HepG2 (cell line): ENCODE measurements around the gene ALDH18A1. TPM values are rescaled to one million over a fixed set of nuclear protein-coding genes. Genes with fewer than 3 reads are reported as not detected.

ENCODE experiments used
- CBX2 ChIP-seq, 2 experiments: fragments of 200-600 bp in 1 of 2; sonication (generic); formaldehyde crosslinking in 1 of 2; IDR thresholded peaks; 2 replicates each; pipeline versions ENCODE4 v1.7.0 to v1.8.1; 2018 to 2022; ENCODE audit warnings: low read depth in 2 of 2, low read length in 1 of 2, mild to moderate bottlenecking in 1 of 2, missing genetic modification reagents in 1 of 2
- CHD2 ChIP-seq: IDR thresholded peaks from 2 replicates; pipeline ENCODE4 v1.6.1; 2011; ENCODE audit warnings: low read depth, low read length, improper control_type of control experiment
- DNMT1 ChIP-seq: sonication (generic); formaldehyde crosslinking; IDR thresholded peaks from 2 replicates; pipeline ENCODE4 v1.5.1; 2020; ENCODE audit warnings: mild to moderate bottlenecking, missing genetic modification reagents
- DNMT3B ChIP-seq: conservative IDR thresholded peaks from 2 replicates; pipeline ENCODE4 v1.6.1; 2016; ENCODE audit warnings: missing biosample characterization, control low read depth
- POLR2AphosphoS2 ChIP-seq: IDR thresholded peaks from 2 replicates; pipeline ENCODE4 v1.6.1; 2011; ENCODE audit warnings: low read depth, low read length, improper control_type of control experiment
- RAD21 ChIP-seq: fragments of 450-650 bp; formaldehyde crosslinking; IDR thresholded peaks from 2 replicates; pipeline ENCODE4 v1.5.0; 2020; ENCODE audit warnings: mild to moderate bottlenecking
- RBM22 ChIP-seq: fragments of 200-400 bp; formaldehyde crosslinking; optimal IDR thresholded peaks from 2 replicates; pipeline ENCODE3; 2017; ENCODE audit warnings: mild to moderate bottlenecking, low read length, moderate library complexity
- SALL1 ChIP-seq: sonication (generic); formaldehyde crosslinking; IDR thresholded peaks from 2 replicates; pipeline ENCODE4 v1.8.0; 2022; ENCODE audit warnings: mild to moderate bottlenecking, missing genetic modification reagents
- SOX6 ChIP-seq, 2 experiments: fragments of 450-650 bp in 1 of 2; sonication (generic) in 1 of 2; formaldehyde crosslinking in 1 of 2; IDR thresholded peaks; 2 replicates each; pipeline versions ENCODE4 v1.4.0 to v1.6.1; 2017 to 2020; ENCODE audit warnings: antibody characterized with exemption in 1 of 2, mild to moderate bottlenecking in 1 of 2, missing genetic modification reagents in 1 of 2
- STAT5B ChIP-seq: sonication (generic); formaldehyde crosslinking; IDR thresholded peaks from 2 replicates; pipeline ENCODE4 v1.4.0; 2020; ENCODE audit warnings: missing genetic modification reagents
- THAP11 ChIP-seq: IDR thresholded peaks from 2 replicates; pipeline ENCODE4 v1.6.1; 2016; ENCODE audit warnings: missing biosample characterization, missing genetic modification reagents
- ZFP62 ChIP-seq: sonication (generic); formaldehyde crosslinking; IDR thresholded peaks from 2 replicates; pipeline ENCODE4 v1.4.0; 2020; ENCODE audit warnings: missing genetic modification reagents
- ZFYVE20 ChIP-seq: sonication (generic); formaldehyde crosslinking; IDR thresholded peaks from 2 replicates; pipeline ENCODE4 v1.8.0; 2023; ENCODE audit warnings: low read depth, mild to moderate bottlenecking, moderate library complexity, missing genetic modification reagents, borderline replicate concordance
- ZNF230 ChIP-seq: sonication (generic); formaldehyde crosslinking; IDR thresholded peaks from 2 replicates; pipeline ENCODE4 v1.4.0; 2020; ENCODE audit warnings: mild to moderate bottlenecking, missing genetic modification reagents
- ZNF326 ChIP-seq: sonication (generic); formaldehyde crosslinking; IDR thresholded peaks from 2 replicates; pipeline ENCODE4 v1.4.0; 2020; ENCODE audit warnings: missing genetic modification reagents, borderline replicate concordance
- ZNF569 ChIP-seq: sonication (generic); formaldehyde crosslinking; IDR thresholded peaks from 2 replicates; pipeline ENCODE4 v1.5.0; 2020; ENCODE audit warnings: mild to moderate bottlenecking, missing genetic modification reagents, moderate library complexity, borderline replicate concordance
- ZNF619 ChIP-seq: sonication (generic); formaldehyde crosslinking; IDR thresholded peaks from 2 replicates; pipeline ENCODE4 v1.4.0; 2020; ENCODE audit warnings: mild to moderate bottlenecking, missing genetic modification reagents
- polyA plus RNA-seq, 8 experiments: library from polyadenylated mRNA; depleted of rRNA in 3 of 8; stranded (reverse) in 7 of 8; unstranded in 1 of 8; fragments of >200 nt; fragmentation: Illumina TruSeq in 4 of 8; extraction: Trizol in 4 of 8; gene quantifications; 2 replicates each; pipeline versions ENCODE4 v1.2.1 to v1.2.3, GENCODE V29; 2011 to 2016; ENCODE audit warnings: low read depth in 4 of 8, missing spikeins in 1 of 8, mixed read lengths in 1 of 8; ENCODE audit not compliant: insufficient read depth in 1 of 8
- total RNA-seq, 5 experiments: library from RNA; depleted of rRNA; stranded (reverse); fragments of >200 nt; fragmentation: Illumina TruSeq; extraction: Trizol; gene quantifications; 2 replicates each; pipeline ENCODE4 v1.2.3, GENCODE V29; 2016; ENCODE audit warnings: low read depth in 1 of 5
- TF ChIP-seq, protein P1 (sequence below): sonication (generic); formaldehyde crosslinking; IDR thresholded peaks from 2 replicates; pipeline ENCODE4 v1.9.0; 2021; ENCODE audit warnings: mild to moderate bottlenecking, missing genetic modification reagents
- TF ChIP-seq, protein P2 (sequence below): sonication (generic); formaldehyde crosslinking; IDR thresholded peaks from 2 replicates; pipeline ENCODE4 v1.5.0; 2020; ENCODE audit warnings: mild to moderate bottlenecking, missing genetic modification reagents
- TF ChIP-seq, protein P3 (sequence below): sonication (generic); formaldehyde crosslinking; IDR thresholded peaks from 2 replicates; pipeline ENCODE4 v1.8.1; 2023; ENCODE audit warnings: mild to moderate bottlenecking, moderate library complexity, missing genetic modification reagents

The ALDH18A1 gene
- total and polyA plus RNA-seq, 2 of the 13 experiments (the other 11 are each of a cell fraction or from before 2014, with no cell fraction given) = 180 to 263 TPM

DNA sequence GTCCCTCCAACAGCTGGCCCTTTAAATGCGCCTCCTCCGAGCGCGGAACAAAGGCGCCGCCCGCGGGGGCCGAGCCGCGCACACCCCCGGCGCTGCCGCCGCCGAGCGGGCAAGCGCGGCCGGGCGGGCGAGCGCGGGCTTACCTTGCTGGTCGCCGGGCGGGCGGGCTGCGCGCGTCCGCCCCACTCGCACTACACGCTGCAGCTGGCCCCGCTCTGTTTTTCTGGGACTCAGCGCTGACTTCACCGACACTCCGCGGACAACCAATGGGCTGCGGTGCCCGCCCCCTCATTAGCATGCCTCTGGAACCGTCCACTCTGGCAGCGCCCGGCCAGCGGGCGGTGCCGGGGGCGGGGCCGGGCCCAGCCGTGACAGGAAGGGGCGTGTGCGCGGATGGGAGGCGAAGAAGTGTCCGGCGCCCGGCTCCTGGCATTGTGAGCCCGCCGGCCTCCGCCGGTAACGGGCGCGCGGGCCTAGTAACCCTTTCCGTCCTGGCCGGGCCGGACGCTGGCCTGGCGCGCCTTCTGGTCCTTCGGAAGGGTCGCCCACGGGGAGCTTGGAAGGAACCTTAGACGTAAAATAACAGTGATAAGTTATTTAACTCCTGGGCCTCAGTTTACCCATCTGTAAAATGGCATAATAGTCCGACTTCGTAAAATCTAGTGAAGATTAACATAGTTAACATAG, 95.2 kb downstream of the ALDH18A1 start, which contains the start of gene SORBS1 (continued):
- no peak for TF ChIP-seq ZNF326 (CRISPR knock-in tag)
- TF ChIP-seq DNMT3B (CRISPR knock-in tag) = no peak
- no peak for TF ChIP-seq DNMT1
- TF ChIP-seq, protein P1, sequence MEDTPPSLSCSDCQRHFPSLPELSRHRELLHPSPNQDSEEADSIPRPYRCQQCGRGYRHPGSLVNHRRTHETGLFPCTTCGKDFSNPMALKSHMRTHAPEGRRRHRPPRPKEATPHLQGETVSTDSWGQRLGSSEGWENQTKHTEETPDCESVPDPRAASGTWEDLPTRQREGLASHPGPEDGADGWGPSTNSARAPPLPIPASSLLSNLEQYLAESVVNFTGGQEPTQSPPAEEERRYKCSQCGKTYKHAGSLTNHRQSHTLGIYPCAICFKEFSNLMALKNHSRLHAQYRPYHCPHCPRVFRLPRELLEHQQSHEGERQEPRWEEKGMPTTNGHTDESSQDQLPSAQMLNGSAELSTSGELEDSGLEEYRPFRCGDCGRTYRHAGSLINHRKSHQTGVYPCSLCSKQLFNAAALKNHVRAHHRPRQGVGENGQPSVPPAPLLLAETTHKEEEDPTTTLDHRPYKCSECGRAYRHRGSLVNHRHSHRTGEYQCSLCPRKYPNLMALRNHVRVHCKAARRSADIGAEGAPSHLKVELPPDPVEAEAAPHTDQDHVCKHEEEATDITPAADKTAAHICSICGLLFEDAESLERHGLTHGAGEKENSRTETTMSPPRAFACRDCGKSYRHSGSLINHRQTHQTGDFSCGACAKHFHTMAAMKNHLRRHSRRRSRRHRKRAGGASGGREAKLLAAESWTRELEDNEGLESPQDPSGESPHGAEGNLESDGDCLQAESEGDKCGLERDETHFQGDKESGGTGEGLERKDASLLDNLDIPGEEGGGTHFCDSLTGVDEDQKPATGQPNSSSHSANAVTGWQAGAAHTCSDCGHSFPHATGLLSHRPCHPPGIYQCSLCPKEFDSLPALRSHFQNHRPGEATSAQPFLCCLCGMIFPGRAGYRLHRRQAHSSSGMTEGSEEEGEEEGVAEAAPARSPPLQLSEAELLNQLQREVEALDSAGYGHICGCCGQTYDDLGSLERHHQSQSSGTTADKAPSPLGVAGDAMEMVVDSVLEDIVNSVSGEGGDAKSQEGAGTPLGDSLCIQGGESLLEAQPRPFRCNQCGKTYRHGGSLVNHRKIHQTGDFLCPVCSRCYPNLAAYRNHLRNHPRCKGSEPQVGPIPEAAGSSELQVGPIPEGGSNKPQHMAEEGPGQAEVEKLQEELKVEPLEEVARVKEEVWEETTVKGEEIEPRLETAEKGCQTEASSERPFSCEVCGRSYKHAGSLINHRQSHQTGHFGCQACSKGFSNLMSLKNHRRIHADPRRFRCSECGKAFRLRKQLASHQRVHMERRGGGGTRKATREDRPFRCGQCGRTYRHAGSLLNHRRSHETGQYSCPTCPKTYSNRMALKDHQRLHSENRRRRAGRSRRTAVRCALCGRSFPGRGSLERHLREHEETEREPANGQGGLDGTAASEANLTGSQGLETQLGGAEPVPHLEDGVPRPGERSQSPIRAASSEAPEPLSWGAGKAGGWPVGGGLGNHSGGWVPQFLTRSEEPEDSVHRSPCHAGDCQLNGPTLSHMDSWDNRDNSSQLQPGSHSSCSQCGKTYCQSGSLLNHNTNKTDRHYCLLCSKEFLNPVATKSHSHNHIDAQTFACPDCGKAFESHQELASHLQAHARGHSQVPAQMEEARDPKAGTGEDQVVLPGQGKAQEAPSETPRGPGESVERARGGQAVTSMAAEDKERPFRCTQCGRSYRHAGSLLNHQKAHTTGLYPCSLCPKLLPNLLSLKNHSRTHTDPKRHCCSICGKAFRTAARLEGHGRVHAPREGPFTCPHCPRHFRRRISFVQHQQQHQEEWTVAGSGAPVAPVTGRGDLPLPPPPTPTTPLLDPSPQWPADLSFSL = no peak
- no peak; the same call in 1 of the 2 replicates for TF ChIP-seq RAD21
- peak; percentile 35 for TF ChIP-seq SALL1 (CRISPR knock-in tag)
- TF ChIP-seq STAT5B (CRISPR knock-in tag) = no peak
- no peak for TF ChIP-seq ZNF569 (CRISPR knock-in tag)
- no peak for TF ChIP-seq CBX2 (IDR thresholded peaks at IDR 0.05; ENCODE audit: low read depth, low read length)
- no peak for TF ChIP-seq CBX2 (CRISPR knock-in tag; IDR thresholded peaks at IDR 0.05; ENCODE audit: low read depth)
- TF ChIP-seq ZNF230 = no peak
- TF ChIP-seq, protein P2, sequence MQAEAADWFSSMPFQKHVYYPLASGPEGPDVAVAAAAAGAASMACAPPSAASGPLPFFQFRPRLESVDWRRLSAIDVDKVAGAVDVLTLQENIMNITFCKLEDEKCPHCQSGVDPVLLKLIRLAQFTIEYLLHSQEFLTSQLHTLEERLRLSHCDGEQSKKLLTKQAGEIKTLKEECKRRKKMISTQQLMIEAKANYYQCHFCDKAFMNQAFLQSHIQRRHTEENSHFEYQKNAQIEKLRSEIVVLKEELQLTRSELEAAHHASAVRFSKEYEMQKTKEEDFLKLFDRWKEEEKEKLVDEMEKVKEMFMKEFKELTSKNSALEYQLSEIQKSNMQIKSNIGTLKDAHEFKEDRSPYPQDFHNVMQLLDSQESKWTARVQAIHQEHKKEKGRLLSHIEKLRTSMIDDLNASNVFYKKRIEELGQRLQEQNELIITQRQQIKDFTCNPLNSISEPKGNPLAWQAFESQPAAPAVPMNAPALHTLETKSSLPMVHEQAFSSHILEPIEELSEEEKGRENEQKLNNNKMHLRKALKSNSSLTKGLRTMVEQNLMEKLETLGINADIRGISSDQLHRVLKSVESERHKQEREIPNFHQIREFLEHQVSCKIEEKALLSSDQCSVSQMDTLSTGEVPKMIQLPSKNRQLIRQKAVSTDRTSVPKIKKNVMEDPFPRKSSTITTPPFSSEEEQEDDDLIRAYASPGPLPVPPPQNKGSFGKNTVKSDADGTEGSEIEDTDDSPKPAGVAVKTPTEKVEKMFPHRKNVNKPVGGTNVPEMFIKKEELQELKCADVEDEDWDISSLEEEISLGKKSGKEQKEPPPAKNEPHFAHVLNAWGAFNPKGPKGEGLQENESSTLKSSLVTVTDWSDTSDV (CRISPR knock-in tag) = no peak
- no peak for TF ChIP-seq RBM22
- no peak for TF ChIP-seq SOX6 (IDR thresholded peaks at IDR 0.05)
- peak; percentile 42; the same call in 1 of the 2 replicates for TF ChIP-seq SOX6 (CRISPR knock-in tag; IDR thresholded peaks at IDR 0.05)
- no peak for TF ChIP-seq ZFYVE20 (CRISPR knock-in tag)
- TF ChIP-seq THAP11 (CRISPR knock-in tag) = no peak; the same call in 1 of the 2 replicates
- TF ChIP-seq POLR2AphosphoS2 = no peak
- TF ChIP-seq, protein P3, sequence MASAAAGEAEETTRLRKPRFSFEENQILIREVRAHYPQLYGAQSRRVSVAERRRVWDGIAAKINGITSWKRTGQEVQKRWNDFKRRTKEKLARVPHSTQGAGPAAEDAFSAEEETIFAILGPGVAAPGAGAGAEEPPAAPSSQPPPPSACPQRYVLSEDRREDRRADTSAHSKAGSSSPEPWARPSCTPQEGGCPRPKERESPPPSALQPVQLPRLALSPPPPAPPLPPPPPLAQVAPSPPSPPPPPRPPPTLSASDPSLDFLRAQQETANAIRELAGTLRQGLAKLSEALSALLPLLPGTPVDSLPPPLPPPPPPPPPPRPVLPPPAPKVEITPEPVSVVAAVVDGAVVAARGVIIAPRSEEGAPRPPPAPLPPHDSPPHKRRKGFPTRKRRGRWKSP = peak; percentile 44; the same call in 1 of the 2 replicates
- TF ChIP-seq ZFP62 (CRISPR knock-in tag) = no peak
- no peak for TF ChIP-seq ZNF619 (CRISPR knock-in tag)
- TF ChIP-seq CHD2 = no peak
